ENCODE measurements around the gene RPTN. TPM values are rescaled to one million over a fixed set of nuclear protein-coding genes. Genes with fewer than 3 reads are reported as not detected.

Gene RPTN
- total RNA-seq, 4 donors from 2014 or later, result not detected

DNA sequence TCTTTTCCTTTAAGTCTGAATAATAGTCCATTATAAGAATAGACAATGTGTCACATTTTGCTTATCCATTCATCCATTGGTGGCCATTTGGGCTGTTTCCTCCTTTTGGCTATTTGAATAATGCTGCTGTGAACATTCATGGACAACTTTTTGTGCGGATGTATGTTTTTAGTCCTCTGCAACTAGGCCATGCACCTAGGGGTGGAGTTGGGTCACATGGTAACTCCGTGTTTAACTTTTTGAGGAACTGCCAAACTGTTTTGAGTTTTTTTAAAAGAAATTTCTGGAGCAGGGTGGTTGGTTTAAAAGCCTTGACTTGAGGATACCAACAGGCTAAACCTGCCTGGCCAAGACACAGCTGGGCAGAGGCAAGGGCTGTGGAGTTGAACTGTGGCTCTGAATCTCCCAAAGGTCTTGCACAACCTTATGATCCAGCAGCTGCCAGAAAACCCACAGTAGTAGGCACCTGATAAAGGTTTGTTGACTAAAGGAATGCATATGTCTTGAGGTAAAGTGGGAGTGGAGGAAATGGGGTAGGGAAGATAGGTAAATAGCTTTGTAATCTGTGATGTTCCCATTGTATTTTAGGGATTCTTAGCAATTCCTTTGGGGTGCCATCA, 5.6 kb upstream of the RPTN start:
- Histone ChIP-seq H3K27ac (replicated peaks in 1 of 4) (no peak overlapping the region), H3K4me3 (no peak overlapping the region), H3K27me3 (no peaks in the 10 kb centered on the region), H3K9me3 (no peaks in the 10 kb centered on the region), H3K4me1 (peaks cover 11 to 28% (median 21%) of the 10 kb centered on the region in 4 donors), H3K36me3 (no peaks in the 10 kb centered on the region)
- intact Hi-C loops (cut with DNase I), result no loop called here
- WGBS, result 69% methylated on average over 2 of the region's 2 CpGs
- no peak for TF ChIP-seq EP300 (IDR thresholded peaks at IDR 0.05)
- no peak for TF ChIP-seq POLR2AphosphoS5 (IDR thresholded peaks at IDR 0.05)
- no peak for TF ChIP-seq CTCF (IDR thresholded peaks at IDR 0.05)
- TF ChIP-seq POLR2A (IDR thresholded peaks at IDR 0.05; ENCODE audit: low read depth), result no peak
- no peak for DNase-seq (ENCODE audit: extremely low spot score)

- WGBS, result 27% methylated on average over 1 of the region's 1 CpG
- no peaks in the 10 kb centered on the region for H3K36me3 ChIP-seq
- H3K4me1 ChIP-seq, result peaks cover 3 to 11% (median 8%) of the 10 kb centered on the region in 4 donors
- intact Hi-C loops (cut with DNase I), result no loop called here
- H3K27ac ChIP-seq (replicated peaks in 1 of 4), result no peak overlapping the region
- H3K27me3 ChIP-seq, result no peaks in the 10 kb centered on the region
- no peaks in the 10 kb centered on the region for H3K9me3 ChIP-seq
- no peak for TF ChIP-seq CTCF (IDR thresholded peaks at IDR 0.05)
- H3K4me3 ChIP-seq, result no peak overlapping the region
- DNase-seq (ENCODE audit: extremely low spot score), result no peak
These were observed 3.9 kb upstream of the RPTN start for GRCh38 chr1:152162792-152163463.

DNA sequence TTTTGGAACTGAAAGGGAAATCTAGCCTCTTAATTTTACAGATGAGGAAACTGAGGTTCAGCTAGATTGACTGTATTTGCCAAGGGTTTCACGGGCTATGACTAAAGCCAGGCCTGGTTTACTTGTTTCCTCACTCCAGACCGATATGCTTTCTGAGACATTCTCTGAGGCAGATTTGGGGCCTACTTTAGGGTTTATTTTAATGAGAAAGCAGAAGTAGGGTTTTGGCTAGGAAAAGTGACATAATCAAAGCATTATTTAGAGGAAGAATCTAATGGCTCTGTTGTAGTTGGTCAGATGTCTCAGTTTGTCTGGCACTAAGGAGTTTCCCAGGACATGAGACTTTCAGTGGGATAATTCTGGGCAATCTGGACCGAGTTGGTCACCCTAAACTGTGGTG, 1.5 kb upstream of the RPTN start:
- TF ChIP-seq POLR2AphosphoS5 (IDR thresholded peaks at IDR 0.05) (no peak), POLR2A (IDR thresholded peaks at IDR 0.05; ENCODE audit: low read depth) (no peak), CTCF (IDR thresholded peaks at IDR 0.05) (no peak), EP300 (IDR thresholded peaks at IDR 0.05) (no peak)
- Histone ChIP-seq H3K36me3 (no peaks in the 10 kb centered on the region), H3K4me1 (peaks cover 0 to 6% (median 0%) of the 10 kb centered on the region in 4 donors), H3K4me3 (no peak overlapping the region), H3K9me3 (no peaks in the 10 kb centered on the region), H3K27me3 (no peaks in the 10 kb centered on the region), H3K27ac (replicated peaks in 1 of 4) (no peak overlapping the region)
- no peak for DNase-seq (ENCODE audit: extremely low spot score)
- intact Hi-C loops (cut with DNase I), result no loop called here
- 69% methylated on average over 3 of the region's 3 CpGs for WGBS

- Histone ChIP-seq H3K36me3 (no peaks in the 10 kb centered on the region), H3K4me1 (no peaks in the 10 kb centered on the region), H3K27ac (replicated peaks in 1 of 4) (no peak overlapping the region), H3K27me3 (no peaks in the 10 kb centered on the region), H3K4me3 (no peak overlapping the region), H3K9me3 (peaks cover 0 to 1% (median 0%) of the 10 kb centered on the region in 4 donors)
- TF ChIP-seq CTCF (IDR thresholded peaks at IDR 0.05) (no peak), EP300 (IDR thresholded peaks at IDR 0.05) (no peak), POLR2AphosphoS5 (IDR thresholded peaks at IDR 0.05) (no peak), POLR2A (IDR thresholded peaks at IDR 0.05; ENCODE audit: low read depth) (no peak)
- intact Hi-C loops (cut with DNase I), result no loop called here
- no peak for DNase-seq (ENCODE audit: extremely low spot score)
- 71% methylated on average over 3 of the region's 3 CpGs for WGBS
These were observed 5.0 kb downstream of the RPTN start for GRCh38 chr1:152153996-152154395.
